Body of pancreas (tissue), 4 donors: ENCODE data around the gene ANO3.

ENCODE experiments used
- CTCF ChIP-seq, 7 experiments: fragments of 450-650 bp in 4 of 7; fragments of 200-600 bp in 3 of 7; sonication (generic) in 3 of 7; IDR thresholded peaks; one replicate each; pipeline ENCODE4 v1.5.1; 2016 to 2019; ENCODE audit warnings: antibody characterized with exemption in 7 of 7
- POLR2A ChIP-seq, 3 donors: fragments of 450-650 bp; IDR thresholded peaks; one replicate each; pipeline ENCODE4 v1.6.1; 2016; ENCODE audit warnings: antibody characterized with exemption in 3 of 3, mild to moderate bottlenecking in 2 of 3

DNA sequence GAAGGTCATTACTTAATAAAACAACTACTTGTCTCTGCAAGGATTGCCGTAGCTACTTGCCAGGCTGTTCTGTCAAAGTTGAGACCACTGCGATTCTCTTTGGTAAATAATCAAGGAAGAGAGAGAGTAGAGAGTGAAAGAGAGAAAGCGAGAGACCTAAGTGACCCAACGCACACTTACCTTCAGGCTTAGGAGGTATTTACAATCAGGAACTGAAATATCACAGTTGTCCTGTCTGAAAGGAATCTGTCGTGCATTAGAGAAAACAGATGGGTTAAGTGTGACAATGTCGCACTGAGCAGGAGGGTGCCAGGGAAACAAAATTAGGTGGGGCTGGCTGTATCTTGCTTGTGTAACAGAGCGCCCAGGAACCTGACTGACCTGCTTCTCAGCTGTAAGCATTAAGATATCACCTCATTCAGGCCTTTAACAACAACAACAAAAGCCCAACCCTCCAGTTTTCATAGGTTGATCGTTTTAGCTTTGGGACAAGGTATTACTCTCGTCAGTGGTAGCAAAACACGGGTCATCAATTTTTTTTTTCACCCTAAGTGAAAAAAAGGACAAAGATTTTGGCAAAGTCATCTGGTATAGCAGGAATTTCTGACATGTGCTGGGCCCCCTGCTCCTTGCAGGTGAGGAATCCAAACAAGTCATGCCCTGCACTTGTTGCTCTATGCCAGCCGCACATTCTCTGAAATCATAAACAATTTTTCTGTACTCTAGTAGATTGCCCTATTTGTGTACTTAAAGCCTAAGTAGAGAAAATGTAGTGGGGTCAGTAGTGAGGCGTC, 240.1 kb downstream of the ANO3 start, which contains the start of gene MUC15:
- TF ChIP-seq CTCF (IDR thresholded peaks at IDR 0.05) (no peak), POLR2A (IDR thresholded peaks at IDR 0.05) (peak in 1 of 3 donors; percentile 30)
